GM20000 (cell line): Measurements from ENCODE around the gene ANO7.

Experiments
- DNase-seq: peaks from one replicate; pipeline ENCODE4 v3.0.0; 2012; ENCODE audit warnings: low spot score
- TF ChIP-seq, protein P1 (sequence below): IDR thresholded peaks from 2 replicates; pipeline ENCODE4 v1.5.1; 2012; ENCODE audit warnings: mild to moderate bottlenecking, control low read depth; ENCODE audit errors: extremely low read depth, missing control alignments

The ANO7 gene

GRCh38 chr2:241202681-241203080 lies 14.2 kb downstream of the ANO7 start:
- DNase-seq, result no peak
- TF ChIP-seq, protein P1, sequence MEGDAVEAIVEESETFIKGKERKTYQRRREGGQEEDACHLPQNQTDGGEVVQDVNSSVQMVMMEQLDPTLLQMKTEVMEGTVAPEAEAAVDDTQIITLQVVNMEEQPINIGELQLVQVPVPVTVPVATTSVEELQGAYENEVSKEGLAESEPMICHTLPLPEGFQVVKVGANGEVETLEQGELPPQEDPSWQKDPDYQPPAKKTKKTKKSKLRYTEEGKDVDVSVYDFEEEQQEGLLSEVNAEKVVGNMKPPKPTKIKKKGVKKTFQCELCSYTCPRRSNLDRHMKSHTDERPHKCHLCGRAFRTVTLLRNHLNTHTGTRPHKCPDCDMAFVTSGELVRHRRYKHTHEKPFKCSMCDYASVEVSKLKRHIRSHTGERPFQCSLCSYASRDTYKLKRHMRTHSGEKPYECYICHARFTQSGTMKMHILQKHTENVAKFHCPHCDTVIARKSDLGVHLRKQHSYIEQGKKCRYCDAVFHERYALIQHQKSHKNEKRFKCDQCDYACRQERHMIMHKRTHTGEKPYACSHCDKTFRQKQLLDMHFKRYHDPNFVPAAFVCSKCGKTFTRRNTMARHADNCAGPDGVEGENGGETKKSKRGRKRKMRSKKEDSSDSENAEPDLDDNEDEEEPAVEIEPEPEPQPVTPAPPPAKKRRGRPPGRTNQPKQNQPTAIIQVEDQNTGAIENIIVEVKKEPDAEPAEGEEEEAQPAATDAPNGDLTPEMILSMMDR, result no peak

DNA sequence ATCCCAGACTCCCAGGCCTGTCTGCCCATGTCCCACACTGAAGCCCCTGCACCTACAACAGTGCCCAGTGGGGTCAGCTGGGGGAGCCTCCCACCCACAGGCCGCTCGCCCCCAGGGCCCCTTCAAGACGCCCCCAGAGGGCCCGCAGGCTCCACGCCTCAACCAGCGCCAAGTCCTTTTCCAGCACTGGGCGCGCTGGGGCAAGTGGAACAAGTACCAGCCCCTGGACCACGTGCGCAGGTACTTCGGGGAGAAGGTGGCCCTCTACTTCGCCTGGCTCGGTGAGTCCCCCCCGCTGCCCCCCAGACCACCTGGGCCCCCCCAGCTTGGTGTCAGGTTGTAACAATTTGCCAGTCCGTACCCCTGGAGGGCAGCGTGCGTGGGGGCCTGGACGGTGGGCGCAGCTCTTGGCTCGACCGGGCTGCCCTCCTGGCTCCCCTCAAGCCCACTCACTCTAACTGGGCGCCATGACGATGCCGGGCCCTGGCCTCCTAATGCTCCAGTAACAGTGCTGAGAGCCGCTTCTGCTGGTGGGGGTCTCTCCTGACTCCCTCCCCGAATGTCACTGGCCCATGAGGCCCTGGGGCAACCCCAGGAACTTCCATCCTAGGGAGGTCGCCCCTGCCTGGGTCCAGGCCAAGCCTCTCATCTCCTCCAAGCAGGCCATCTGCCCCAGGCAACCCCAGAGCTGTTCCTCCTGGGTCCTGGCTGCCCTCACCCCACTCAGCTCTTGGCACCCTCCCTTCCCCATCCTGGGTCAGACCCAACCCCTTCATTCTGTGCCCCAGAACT lies 14.9 kb downstream of the ANO7 start:
- TF ChIP-seq, protein P1, result no peak

GRCh38 chr2:241204010-241204384 lies 15.5 kb downstream of the ANO7 start:
- TF ChIP-seq, protein P1, result no peak
- DNase-seq, result no peak

More for the DNA sequence above, 14.9 kb downstream of the ANO7 start:
- DNase-seq, result no peak

DNA sequence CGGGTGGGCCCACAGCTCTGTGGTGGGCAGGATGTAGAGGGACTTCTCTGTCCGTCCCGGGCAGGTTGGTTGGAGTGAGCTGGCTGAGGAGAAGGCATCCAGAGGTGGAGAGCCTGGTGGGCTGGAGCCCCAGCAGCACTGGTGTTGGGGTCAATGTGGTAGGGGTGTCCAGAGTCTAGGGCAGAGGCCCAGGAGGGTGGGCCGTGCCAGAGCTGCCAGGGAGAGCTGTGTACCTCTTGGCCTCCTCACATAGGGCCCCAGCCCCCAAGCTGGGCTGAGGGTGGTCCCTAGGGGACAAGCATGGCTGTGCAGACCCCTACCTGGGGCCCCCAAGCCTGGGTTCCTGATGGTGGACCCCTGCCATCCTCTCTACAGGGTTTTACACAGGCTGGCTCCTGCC lies 16.0 kb downstream of the ANO7 start:
- TF ChIP-seq, protein P1, result no peak
- no peak for DNase-seq

DNA sequence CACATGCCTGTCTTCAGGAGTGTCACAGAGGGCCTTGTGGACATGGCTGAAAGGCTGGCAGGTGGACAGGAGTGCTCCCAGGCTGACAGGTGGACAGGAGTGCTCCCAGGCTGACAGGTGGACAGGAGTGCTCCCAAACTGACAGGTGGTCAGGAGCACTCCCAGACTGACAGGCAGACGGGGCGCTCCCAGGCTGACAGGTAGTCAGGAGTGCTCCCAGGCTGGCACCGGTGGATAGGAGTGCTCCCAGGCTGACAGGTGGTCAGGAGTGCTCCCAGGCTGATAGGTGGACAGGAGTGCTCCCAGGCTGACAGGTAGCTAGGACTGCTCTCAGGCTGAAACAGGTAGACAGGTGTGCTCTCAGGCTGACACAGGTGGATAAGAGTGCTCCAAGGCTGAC lies 16.6 kb downstream of the ANO7 start:
- TF ChIP-seq, protein P1, result no peak
- DNase-seq, result no peak

- TF ChIP-seq, protein P1, result no peak
- DNase-seq, result no peak
These were observed 18.7 kb downstream of the ANO7 start for GRCh38 chr2:241207151-241207550.

DNA sequence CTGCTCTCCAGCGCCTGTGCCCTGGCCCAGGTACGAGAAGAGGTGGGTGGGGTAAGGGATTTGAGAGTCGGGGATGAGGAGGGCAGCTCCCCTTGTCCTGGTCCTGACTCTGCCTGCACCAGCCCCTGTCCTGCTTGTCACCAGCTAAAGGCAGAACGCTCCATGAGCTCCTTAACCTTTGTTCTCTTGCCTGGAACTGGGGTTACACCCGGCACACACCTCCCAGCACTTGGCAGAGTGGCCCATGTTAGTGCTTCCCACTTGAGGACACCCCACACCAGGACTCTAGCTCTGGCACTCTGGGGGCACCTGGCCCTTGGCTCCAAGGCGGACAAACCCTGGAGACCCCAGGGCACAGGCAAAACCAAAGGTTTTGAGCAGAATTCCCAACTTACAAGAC lies 19.2 kb downstream of the ANO7 start:
- TF ChIP-seq, protein P1, result no peak
- DNase-seq, result no peak
